CD4-positive, alpha-beta memory T cell (primary cell): ENCODE measurements around the gene SIGLEC10. TPM values are rescaled to one million over a fixed set of nuclear protein-coding genes. Genes with fewer than 3 reads are reported as not detected.
A peak's percentile ranks its signal among the peaks of the same experiment; 100 is the strongest.
"Not testable (repeated sequence)": the region's sequence is repeated elsewhere in the genome, so short reads cannot be mapped to it uniquely, and the experiment has no call there.

Experiments
- CTCF ChIA-PET: fragments of 350-600 bp; sonication (Branson Sonifier 250); formaldehyde crosslinking; loops from one replicate; lab custom pipeline; 2021; ENCODE audit warnings: inconsistent platforms; ENCODE audit not compliant: partially characterized antibody; lab: Charles Lee
- POLR2A ChIA-PET: fragments of 350-600 bp; sonication (Branson Sonifier 250); formaldehyde crosslinking; loops from one replicate; lab custom pipeline; 2021; ENCODE audit not compliant: partially characterized antibody; lab: Charles Lee
- DNase-seq, 5 donors: peaks; one replicate each; pipeline versions ENCODE4 v3.0.0 to v3.0.0-alpha.2; 2020 to 2022; ENCODE audit warnings: mixed read lengths in 1 of 5
- H3K27ac ChIP-seq: one replicate; pipeline ENCODE4 v1.7.0; 2013; ENCODE audit warnings: low read depth, low read length
- H3K27me3 ChIP-seq: 2 replicates; pipeline ENCODE4 v1.7.0; 2013; ENCODE audit warnings: mild to moderate bottlenecking, low read length, moderate library complexity; ENCODE audit not compliant: insufficient read depth
- H3K36me3 ChIP-seq: 2 replicates; pipeline ENCODE4 v1.7.0; 2013; ENCODE audit warnings: mild to moderate bottlenecking, low read length, moderate library complexity; ENCODE audit not compliant: insufficient read depth
- H3K4me1 ChIP-seq: 2 replicates; pipeline ENCODE4 v1.7.0; 2013; ENCODE audit warnings: mild to moderate bottlenecking, low read length, moderate library complexity; ENCODE audit not compliant: insufficient read depth
- H3K4me3 ChIP-seq, 2 donors: one replicate each; pipeline ENCODE4 v1.7.0; 2013; ENCODE audit warnings: low read length in 2 of 2, mild to moderate bottlenecking in 1 of 2
- H3K9me3 ChIP-seq, 2 donors: one replicate each; pipeline ENCODE4 v1.7.0; 2013; ENCODE audit warnings: low read length in 2 of 2, control low read depth in 1 of 2; ENCODE audit not compliant: control insufficient read depth in 1 of 2
- H3K27ac Mint-ChIP-seq, 7 donors: one replicate each; pipeline ENCODE4 v1.8.0; 2020 to 2021; ENCODE audit warnings: mixed read lengths in 7 of 7, mild to moderate bottlenecking in 6 of 7, inconsistent platforms in 3 of 7, moderate library complexity in 3 of 7
- H3K27me3 Mint-ChIP-seq, 2 donors: one replicate each; pipeline ENCODE4 v1.8.0; 2020 to 2021; ENCODE audit warnings: mixed read lengths in 2 of 2
- H3K36me3 Mint-ChIP-seq, 2 donors: one replicate each; pipeline ENCODE4 v1.8.0; 2020 to 2021; ENCODE audit warnings: mixed read lengths in 2 of 2, inconsistent platforms in 1 of 2, mild to moderate bottlenecking in 1 of 2
- H3K4me1 Mint-ChIP-seq, 4 donors: one replicate each; pipeline ENCODE4 v1.8.0; 2020 to 2021; ENCODE audit warnings: mixed read lengths in 4 of 4, mild to moderate bottlenecking in 1 of 4
- H3K4me3 Mint-ChIP-seq, 8 donors: one replicate each; pipeline ENCODE4 v1.8.0; 2020 to 2021; ENCODE audit warnings: mixed read lengths in 8 of 8, mild to moderate bottlenecking in 7 of 8, moderate library complexity in 6 of 8, inconsistent platforms in 3 of 8
- H3K9me3 Mint-ChIP-seq, 8 donors: one replicate each; pipeline ENCODE4 v1.8.0; 2020 to 2021; ENCODE audit warnings: mixed read lengths in 8 of 8, mild to moderate bottlenecking in 5 of 8, inconsistent platforms in 3 of 8, moderate library complexity in 1 of 8
- intact Hi-C: fragments of 100-400 bp; cut with micrococcal nuclease; formaldehyde crosslinking; loops from one replicate; pipeline ENCODE4 v1.15.1; 2023
- polyA plus RNA-seq, 2 donors: library from polyadenylated mRNA; unstranded; fragments of 300-500 nt; fragmentation: Illumina TruSeq; gene quantifications; one replicate each; pipeline ENCODE4 v1.2.3, GENCODE V29; 2021
- total RNA-seq, 2 experiments: library from RNA; stranded (reverse); gene quantifications; one replicate each; pipeline ENCODE4 v1.2.3, GENCODE V29; 2021

Gene SIGLEC10
- total and polyA plus RNA-seq, 4 experiments from 2014 or later, result 0.12 to 0.39 TPM; not detected in 2

DNA sequence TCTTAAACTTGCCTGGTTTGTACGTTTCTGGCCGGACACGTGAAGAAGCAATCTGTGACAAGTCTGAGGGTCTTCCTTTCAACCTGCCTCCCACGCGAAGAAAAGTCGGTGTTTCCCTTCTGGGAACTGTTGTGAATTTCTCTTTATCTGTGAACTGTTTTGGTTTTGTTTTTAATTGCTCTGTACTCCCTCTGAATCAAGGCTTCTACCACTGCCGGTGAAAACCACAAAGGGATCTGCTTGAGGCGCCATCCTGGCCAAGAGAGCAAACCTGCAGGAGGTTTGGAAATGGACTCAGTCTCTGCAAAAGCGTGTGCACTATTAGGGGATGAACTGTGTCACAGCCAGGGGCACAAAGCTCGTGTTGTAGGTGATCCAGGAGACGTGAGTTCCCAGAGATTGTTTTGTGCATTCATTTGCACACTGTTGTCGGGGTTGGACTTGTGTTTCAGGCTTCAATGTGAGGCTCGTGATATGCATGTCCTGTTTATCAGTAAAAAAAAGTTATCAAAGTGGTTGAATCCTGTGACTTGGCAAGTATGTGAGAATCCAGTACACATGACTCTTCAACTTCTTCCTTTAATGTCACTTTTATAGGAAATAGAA is 31.1 kb upstream of the SIGLEC10 start:
- CTCF ChIA-PET, result interaction anchor here (1.2 to 3.0 kb wide), 3 partner anchors 9 to 27 kb away, joined by 4 to 8 read pairs (median 5); no protein-coding TSS in a partner anchor
- peaks cover 0 to 9% of the 10 kb centered on the region in 2 donors for H3K9me3 ChIP-seq
- intact Hi-C loops, result no loop called here
- no peaks in the 10 kb centered on the region for H3K36me3 Mint-ChIP-seq
- H3K36me3 ChIP-seq, result no peaks in the 10 kb centered on the region
- POLR2A ChIA-PET, result no interaction called here
- no peaks in the 10 kb centered on the region for H3K27me3 ChIP-seq
- peak overlapping the region; percentile 38 to 93 (median 74) for H3K4me3 Mint-ChIP-seq
- no peak overlapping the region for H3K27ac ChIP-seq
- H3K27ac Mint-ChIP-seq, result peak overlapping the region; percentile 56 to 92 (median 87)
- peaks cover 0 to 12% (median 8%) of the 10 kb centered on the region in 8 donors for H3K9me3 Mint-ChIP-seq
- DNase-seq, result peak in 2 of 5 donors; percentile 6 to 7
- peaks cover 15 to 28% (median 22%) of the 10 kb centered on the region in 4 donors for H3K4me1 Mint-ChIP-seq
- no peak overlapping the region for H3K4me3 ChIP-seq
- H3K27me3 Mint-ChIP-seq, result no peaks in the 10 kb centered on the region
- peaks cover 24% of the 10 kb centered on the region for H3K4me1 ChIP-seq

DNA sequence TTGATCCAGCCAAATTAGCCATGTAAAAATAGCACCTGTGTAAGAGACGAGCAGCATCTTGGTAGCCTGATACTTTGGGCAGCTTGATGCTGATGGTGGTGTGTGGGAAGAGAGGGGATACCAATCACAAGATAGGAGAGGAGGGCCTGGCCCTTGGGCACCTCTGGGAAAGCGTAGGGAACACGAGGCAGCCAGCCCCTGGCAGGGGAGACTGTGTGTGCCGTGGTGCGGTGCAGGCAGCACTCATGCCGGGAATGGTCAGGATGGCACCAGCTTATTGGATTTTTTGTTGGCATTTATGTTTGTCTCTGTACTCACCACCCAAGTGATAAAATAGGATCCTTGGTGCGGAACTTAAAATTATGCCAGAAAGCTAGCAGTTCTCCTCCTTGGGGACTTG is 30.6 kb upstream of the SIGLEC10 start:
- ChIA-PET POLR2A (no interaction called here), CTCF (interaction anchor here (1.2 to 3.0 kb wide), 2 partner anchors 9 to 26 kb away, joined by 5 to 8 read pairs; no protein-coding TSS in a partner anchor)
- H3K4me1 Mint-ChIP-seq, result peaks cover 15 to 32% (median 22%) of the 10 kb centered on the region in 4 donors
- no peaks in the 10 kb centered on the region for H3K27me3 Mint-ChIP-seq
- no peaks in the 10 kb centered on the region for H3K36me3 Mint-ChIP-seq
- peak overlapping the region; percentile 38 to 93 (median 74) for H3K4me3 Mint-ChIP-seq
- intact Hi-C loops, result no loop called here
- H3K27ac ChIP-seq, result no peak overlapping the region
- no peaks in the 10 kb centered on the region for H3K27me3 ChIP-seq
- no peaks in the 10 kb centered on the region for H3K36me3 ChIP-seq
- H3K27ac Mint-ChIP-seq, result peak overlapping the region; percentile 56 to 92 (median 87)
- DNase-seq, result no peak
- no peak overlapping the region for H3K4me3 ChIP-seq
- peaks cover 0 to 14% (median 8%) of the 10 kb centered on the region in 8 donors for H3K9me3 Mint-ChIP-seq
- H3K9me3 ChIP-seq, result peaks cover 0 to 9% of the 10 kb centered on the region in 2 donors
- H3K4me1 ChIP-seq, result peaks cover 24% of the 10 kb centered on the region

DNA sequence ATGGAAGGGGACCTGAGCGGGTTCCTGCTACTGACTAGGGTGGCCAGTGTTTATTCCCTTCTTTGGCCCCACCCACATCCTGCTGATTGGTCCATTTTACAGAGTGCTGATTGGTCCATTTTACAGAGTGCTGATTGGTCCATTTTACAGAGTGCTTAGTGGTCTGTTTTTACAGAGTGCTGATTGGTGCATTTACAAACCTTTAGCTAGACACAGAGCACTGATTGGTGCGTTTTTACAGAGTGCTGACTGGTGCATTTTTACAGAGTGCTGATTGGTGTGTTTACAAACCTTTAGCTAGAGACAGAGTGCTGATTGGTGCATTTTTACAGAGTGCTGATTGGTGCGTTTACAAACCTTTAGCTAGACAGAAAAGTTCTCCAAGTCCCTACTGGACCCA is 30.1 kb upstream of the SIGLEC10 start:
- DNase-seq, H3K36me3 ChIP-seq, H3K9me3 ChIP-seq, POLR2A ChIA-PET, H3K27ac ChIP-seq, H3K27me3 Mint-ChIP-seq, H3K27me3 ChIP-seq, H3K4me3 ChIP-seq, H3K36me3 Mint-ChIP-seq, intact Hi-C loops: not testable (repeated sequence)
- H3K9me3 Mint-ChIP-seq, result peaks cover 0 to 14% (median 8%) of the 10 kb centered on the region in 8 donors
- H3K4me1 Mint-ChIP-seq, result peaks cover 16 to 37% (median 25%) of the 10 kb centered on the region in 4 donors
- H3K27ac Mint-ChIP-seq, result peak overlapping the region in 2 of 7 donors; percentile 31 to 56
- peaks cover 27% of the 10 kb centered on the region for H3K4me1 ChIP-seq
- CTCF ChIA-PET, result interaction anchor here (1.2 to 3.0 kb wide), 2 partner anchors 8 to 26 kb away, joined by 5 to 8 read pairs; no protein-coding TSS in a partner anchor
- peak overlapping the region in 2 of 8 donors; percentile 13 to 19 for H3K4me3 Mint-ChIP-seq

DNA sequence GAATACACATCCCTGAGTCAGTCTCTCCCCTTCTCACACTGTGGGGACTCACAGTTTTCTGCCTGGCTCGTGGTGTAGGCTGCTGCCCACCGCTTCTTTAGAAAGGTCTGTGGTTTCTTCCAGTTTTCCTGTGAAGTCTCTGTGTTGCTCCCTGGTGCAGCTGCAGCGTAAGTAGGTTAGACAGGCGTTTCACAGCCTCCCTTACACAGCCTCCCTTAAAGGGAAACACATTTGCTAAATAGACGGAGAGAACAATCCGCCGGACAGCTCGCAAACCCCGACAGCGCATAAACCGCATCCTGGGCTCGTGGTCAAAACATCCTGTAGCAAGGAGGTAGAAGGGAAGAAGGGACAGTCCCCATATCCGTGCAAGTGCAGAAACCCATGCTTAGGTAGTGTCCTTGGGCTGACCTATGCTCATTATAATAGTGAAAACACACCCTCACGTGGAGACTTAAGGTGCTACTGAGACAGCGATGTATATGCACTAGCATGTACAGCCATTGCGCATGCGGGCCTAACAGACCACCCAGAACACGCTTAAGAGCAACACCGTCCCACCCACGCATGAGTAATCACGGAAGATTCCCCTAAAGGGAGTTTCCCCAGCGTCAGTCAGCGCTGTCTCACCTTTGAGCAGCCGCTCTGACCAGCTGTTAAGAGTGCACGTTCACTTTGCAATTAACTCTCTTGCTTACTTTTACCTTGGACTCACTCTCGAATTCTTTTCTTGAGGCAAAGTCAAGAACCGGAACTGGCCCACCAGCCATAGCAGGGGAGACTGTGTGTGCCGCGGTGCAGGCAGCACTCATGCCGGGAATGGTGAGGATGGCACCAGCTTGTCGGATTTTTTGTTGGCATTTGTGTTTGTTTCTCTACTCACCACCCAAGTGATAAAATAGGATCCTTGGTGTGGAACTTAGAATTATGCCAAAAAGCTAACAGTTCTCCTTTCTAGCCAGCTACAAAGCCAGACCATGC is 24.3 kb upstream of the SIGLEC10 start:
- Histone ChIP-seq H3K27me3 (no peaks in the 10 kb centered on the region), H3K27ac (peak overlapping the region; percentile 70), H3K9me3 (no peaks in the 10 kb centered on the region), H3K36me3 (no peaks in the 10 kb centered on the region), H3K4me3 (peak overlapping the region; percentile 17 to 36), H3K4me1 (peaks cover 47% of the 10 kb centered on the region)
- peaks cover 3 to 5% of the 10 kb centered on the region in 2 donors for H3K27me3 Mint-ChIP-seq
- intact Hi-C loops, result loop anchor here (1.0 to 2.0 kb wide), 6 partner anchors 19 to 102 kb away; no protein-coding TSS in a partner anchor
- H3K4me1 Mint-ChIP-seq, result peaks cover 24 to 48% (median 36%) of the 10 kb centered on the region in 4 donors
- peak overlapping the region; percentile 73 to 91 (median 84) for H3K4me3 Mint-ChIP-seq
- POLR2A ChIA-PET, result interaction anchor here (0.5 to 1.8 kb wide), 10 partner anchors 18 to 747 kb away, joined by 3 to 11 read pairs (median 4); no protein-coding TSS in a partner anchor
- no peaks in the 10 kb centered on the region for H3K36me3 Mint-ChIP-seq
- peaks cover 0 to 1% (median 0%) of the 10 kb centered on the region in 8 donors for H3K9me3 Mint-ChIP-seq
- peak; percentile 81 to 95 (median 85) for DNase-seq
- CTCF ChIA-PET, result interaction anchor here (0.9 to 8.6 kb wide), 8 partner anchors 19 to 216 kb away, joined by 3 to 84 read pairs (median 4); no protein-coding TSS in a partner anchor
- H3K27ac Mint-ChIP-seq, result peak overlapping the region; percentile 85 to 98 (median 94)

DNA sequence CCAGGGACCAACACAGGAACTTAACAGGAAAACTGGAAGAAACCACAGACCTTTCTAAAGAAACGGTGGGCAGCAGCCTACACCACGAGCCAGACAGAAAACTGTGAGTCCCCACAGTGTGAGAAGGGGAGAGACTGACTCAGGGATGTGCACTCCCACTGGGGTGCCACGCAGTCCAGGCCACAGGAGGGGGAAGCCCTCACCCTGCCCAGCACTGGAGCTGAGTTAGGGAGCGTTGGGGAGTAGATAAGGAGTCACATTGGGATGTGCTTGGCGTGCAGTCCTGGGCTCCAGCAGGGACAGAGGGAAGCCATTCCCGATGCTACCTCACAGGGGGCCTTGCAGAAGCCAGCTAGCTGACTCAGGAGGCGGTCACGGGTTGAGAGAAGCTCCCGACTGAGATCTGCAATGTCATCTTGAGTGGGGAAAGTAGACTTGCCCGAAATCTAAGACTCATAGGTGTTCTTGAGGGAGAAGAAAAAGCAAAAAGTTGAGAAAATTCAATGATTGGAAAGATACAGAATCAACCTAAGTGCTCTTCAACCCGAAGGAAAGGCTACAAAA is 23.5 kb upstream of the SIGLEC10 start:
- Mint-ChIP-seq H3K36me3 (no peaks in the 10 kb centered on the region), H3K4me3 (peak overlapping the region; percentile 73 to 91 (median 84)), H3K4me1 (peaks cover 24 to 45% (median 34%) of the 10 kb centered on the region in 4 donors), H3K27ac (peak overlapping the region; percentile 85 to 98 (median 94)), H3K27me3 (peaks cover 7 to 10% of the 10 kb centered on the region in 2 donors), H3K9me3 (peaks cover 0 to 3% (median 0%) of the 10 kb centered on the region in 8 donors)
- peak overlapping the region; percentile 4 to 36 for H3K4me3 ChIP-seq
- H3K36me3 ChIP-seq, result no peaks in the 10 kb centered on the region
- H3K9me3 ChIP-seq, result no peaks in the 10 kb centered on the region
- ChIA-PET CTCF (interaction anchor here (0.9 to 8.6 kb wide), 8 partner anchors 18 to 217 kb away, joined by 3 to 84 read pairs (median 8); partner anchors contain the start of gene SIGLEC10), POLR2A (interaction anchor here (0.5 to 1.8 kb wide), 9 partner anchors 18 to 748 kb away, joined by 3 to 10 read pairs (median 4); no protein-coding TSS in a partner anchor)
- peak overlapping the region; percentile 70 for H3K27ac ChIP-seq
- H3K4me1 ChIP-seq, result peaks cover 47% of the 10 kb centered on the region
- intact Hi-C loops, result loop anchor here (1.0 to 2.0 kb wide), 6 partner anchors 19 to 102 kb away; no protein-coding TSS in a partner anchor
- peak in 1 of 5 donors; percentile 63 for DNase-seq
- no peaks in the 10 kb centered on the region for H3K27me3 ChIP-seq

DNA sequence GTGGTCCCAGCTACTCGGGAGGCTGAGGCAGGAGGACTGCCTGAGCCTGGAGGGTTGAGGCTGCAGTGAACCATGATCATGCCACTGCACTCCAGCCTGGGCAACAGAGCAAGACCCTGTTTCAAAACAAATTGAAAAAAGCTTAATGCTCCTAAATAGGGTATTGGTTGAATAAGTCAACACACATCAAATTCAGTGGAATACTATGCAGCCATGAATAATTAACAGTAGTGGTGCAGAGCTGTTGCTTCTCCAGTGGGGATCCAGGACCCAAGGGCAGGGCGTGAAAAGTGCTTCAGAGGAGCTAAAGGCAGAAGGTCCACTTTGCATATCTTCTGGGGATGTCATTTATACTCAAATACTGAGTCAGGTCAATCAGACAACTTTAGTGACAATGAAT is 22.6 kb upstream of the SIGLEC10 start:
- H3K4me3 Mint-ChIP-seq, result peak overlapping the region in 2 of 8 donors; percentile 7 to 91
- Histone ChIP-seq H3K4me3 (no peak overlapping the region), H3K36me3 (no peaks in the 10 kb centered on the region), H3K9me3 (no peaks in the 10 kb centered on the region), H3K27me3 (no peaks in the 10 kb centered on the region), H3K27ac (no peak overlapping the region), H3K4me1 (peaks cover 47% of the 10 kb centered on the region)
- peak overlapping the region in 2 of 7 donors; percentile 5 to 89 for H3K27ac Mint-ChIP-seq
- no peak for DNase-seq
- no peaks in the 10 kb centered on the region for H3K36me3 Mint-ChIP-seq
- peaks cover 24 to 45% (median 34%) of the 10 kb centered on the region in 4 donors for H3K4me1 Mint-ChIP-seq
- intact Hi-C loops, result loop anchor here (2.0 kb wide), 1 partner anchor 45 kb away; no protein-coding TSS in a partner anchor
- ChIA-PET CTCF (interaction anchor here (1.0 to 8.6 kb wide), 11 partner anchors 8 to 217 kb away, joined by 3 to 84 read pairs (median 5); partner anchors contain the start of gene SIGLEC10), POLR2A (interaction anchor here (1.7 kb wide), 1 partner anchor 72 kb away, joined by 10 read pairs; no protein-coding TSS in a partner anchor)
- peaks cover 9 to 14% of the 10 kb centered on the region in 2 donors for H3K27me3 Mint-ChIP-seq
- peaks cover 0 to 3% (median 0%) of the 10 kb centered on the region in 8 donors for H3K9me3 Mint-ChIP-seq
